Loucy (cell line): ENCODE measurements around the gene CYP19A1.

Experiments
- CTCF ChIP-seq: fragments of 200-600 bp; sonication (generic); conservative IDR thresholded peaks from 2 replicates; pipeline ENCODE4 v1.5.1; 2014; ENCODE audit warnings: mild to moderate bottlenecking, antibody characterized with exemption, low read length
- EZH2phosphoT487 ChIP-seq: fragments of 200-600 bp; IDR thresholded peaks from 2 replicates; pipeline ENCODE4 v1.6.1; 2018; ENCODE audit warnings: antibody characterized with exemption, mild to moderate bottlenecking, moderate library complexity, borderline replicate concordance

- TF ChIP-seq CTCF (no peak), EZH2phosphoT487 (no peak)
These were observed 17.6 kb downstream of the CYP19A1 start for GRCh38 chr15:51320843-51321242.
